Measurements from ENCODE around the gene SNCA.

The SNCA gene

GRCh38 chr4:89836897-89837384, at the start of gene SNCA:
TSS of gene SNCA (minus strand) at chr4:89837161. CDS start at chr4:89835667, 1,494 bp downstream.
- peak within 1 kb of the TSS; percentile 37 to 59 for H3K4me3 ChIP-seq (replicated peaks in 1 of 2; ENCODE audit: low read depth in 2 of 2, low read length in 2 of 2)
- DNase-seq (ENCODE audit: low read depth in 2 of 2): peak; percentile 11 to 55
- TF ChIP-seq, protein P1, sequence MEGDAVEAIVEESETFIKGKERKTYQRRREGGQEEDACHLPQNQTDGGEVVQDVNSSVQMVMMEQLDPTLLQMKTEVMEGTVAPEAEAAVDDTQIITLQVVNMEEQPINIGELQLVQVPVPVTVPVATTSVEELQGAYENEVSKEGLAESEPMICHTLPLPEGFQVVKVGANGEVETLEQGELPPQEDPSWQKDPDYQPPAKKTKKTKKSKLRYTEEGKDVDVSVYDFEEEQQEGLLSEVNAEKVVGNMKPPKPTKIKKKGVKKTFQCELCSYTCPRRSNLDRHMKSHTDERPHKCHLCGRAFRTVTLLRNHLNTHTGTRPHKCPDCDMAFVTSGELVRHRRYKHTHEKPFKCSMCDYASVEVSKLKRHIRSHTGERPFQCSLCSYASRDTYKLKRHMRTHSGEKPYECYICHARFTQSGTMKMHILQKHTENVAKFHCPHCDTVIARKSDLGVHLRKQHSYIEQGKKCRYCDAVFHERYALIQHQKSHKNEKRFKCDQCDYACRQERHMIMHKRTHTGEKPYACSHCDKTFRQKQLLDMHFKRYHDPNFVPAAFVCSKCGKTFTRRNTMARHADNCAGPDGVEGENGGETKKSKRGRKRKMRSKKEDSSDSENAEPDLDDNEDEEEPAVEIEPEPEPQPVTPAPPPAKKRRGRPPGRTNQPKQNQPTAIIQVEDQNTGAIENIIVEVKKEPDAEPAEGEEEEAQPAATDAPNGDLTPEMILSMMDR (IDR thresholded peaks at IDR 0.05; ENCODE audit: low read depth, low read length): no peak

- TF ChIP-seq, protein P1 (IDR thresholded peaks at IDR 0.05; ENCODE audit: low read depth, low read length): no peak
- H3K4me3 ChIP-seq (replicated peaks in 1 of 2; ENCODE audit: low read depth in 2 of 2, low read length in 2 of 2): no peak overlapping the region
- no peak for DNase-seq (ENCODE audit: low read depth in 2 of 2)
These were observed 42.3 kb upstream of the SNCA start for GRCh38 chr4:89879215-89879614.

DNA sequence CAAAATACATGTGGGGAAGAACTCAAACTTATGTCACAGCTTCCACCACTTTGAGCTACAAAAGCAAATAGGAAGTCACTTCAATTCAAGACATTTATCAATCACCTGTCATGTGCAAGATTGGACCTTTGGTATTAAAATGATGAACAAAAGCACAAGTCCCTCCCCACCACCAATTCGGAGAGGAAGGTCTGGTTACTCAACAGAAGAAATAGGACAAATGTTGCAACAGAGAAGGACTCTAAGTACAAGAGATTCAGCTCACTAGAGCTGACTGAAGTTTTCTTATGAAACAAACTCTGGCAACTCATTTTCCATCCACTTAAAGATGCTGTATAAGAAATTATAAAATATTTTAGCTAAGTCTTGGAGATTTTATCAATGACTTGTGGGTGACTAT, 41.6 kb upstream of the SNCA start:
- no peak for DNase-seq (ENCODE audit: low read depth in 2 of 2)
- TF ChIP-seq, protein P1 (IDR thresholded peaks at IDR 0.05; ENCODE audit: low read depth, low read length): no peak
- H3K4me3 ChIP-seq (replicated peaks in 1 of 2; ENCODE audit: low read depth in 2 of 2, low read length in 2 of 2): no peak overlapping the region

DNA sequence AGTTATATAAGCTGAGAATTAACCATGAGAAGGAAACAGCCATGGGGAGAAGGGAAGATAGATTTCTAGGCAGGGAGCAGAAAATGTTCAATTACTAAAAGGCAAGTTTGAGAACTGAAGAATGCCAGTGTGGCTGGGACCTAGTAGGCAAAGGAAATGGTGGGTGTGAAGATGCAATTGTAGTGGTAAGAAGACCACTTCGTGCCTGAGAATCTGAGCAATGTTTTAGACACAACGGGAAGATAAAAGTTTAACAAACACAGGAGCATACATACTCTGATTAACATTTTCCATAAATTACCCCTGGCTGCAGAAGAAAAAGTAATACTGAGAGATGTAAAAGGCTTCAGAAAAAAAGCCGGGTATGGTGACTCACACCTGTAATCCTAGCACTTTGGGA, 39.6 kb upstream of the SNCA start:
- TF ChIP-seq, protein P1 (IDR thresholded peaks at IDR 0.05; ENCODE audit: low read depth, low read length): no peak
- no peak for DNase-seq (ENCODE audit: low read depth in 2 of 2)
- no peak overlapping the region for H3K4me3 ChIP-seq (replicated peaks in 1 of 2; ENCODE audit: low read depth in 2 of 2, low read length in 2 of 2)

- no peak for DNase-seq (ENCODE audit: low read depth in 2 of 2)
- TF ChIP-seq, protein P1 (IDR thresholded peaks at IDR 0.05; ENCODE audit: low read depth, low read length): no peak
- no peak overlapping the region for H3K4me3 ChIP-seq (replicated peaks in 1 of 2; ENCODE audit: low read depth in 2 of 2, low read length in 2 of 2)
These were observed 34.2 kb upstream of the SNCA start for GRCh38 chr4:89871211-89871610.

DNA sequence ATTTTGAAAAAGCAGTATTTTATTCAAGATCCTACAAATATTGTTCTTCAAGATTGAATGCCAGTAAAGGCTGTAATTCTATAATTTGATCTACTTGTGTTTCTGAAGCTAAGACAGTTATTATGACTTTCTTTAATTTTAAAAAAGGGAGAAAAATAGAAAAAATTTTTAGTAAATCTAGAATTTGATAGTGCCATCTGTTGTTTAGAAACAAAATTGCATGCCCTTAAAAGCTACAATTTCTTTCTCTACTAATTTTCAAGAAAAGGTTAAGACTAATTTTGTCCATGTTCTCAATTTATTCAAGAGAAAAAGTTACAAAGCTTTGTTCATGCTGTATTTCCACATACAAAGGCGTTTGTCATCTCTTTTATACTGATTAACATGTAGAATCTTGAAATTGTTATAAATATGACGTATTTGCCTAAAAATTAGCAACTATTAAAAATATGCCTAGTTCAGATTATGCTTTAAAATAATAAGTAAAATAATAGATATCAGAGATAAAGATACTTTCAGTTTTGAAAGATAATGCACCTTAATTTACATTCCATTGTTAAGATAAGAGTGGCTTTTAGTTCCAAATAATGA, 32.1 kb upstream of the SNCA start:
- H3K4me3 ChIP-seq (replicated peaks in 1 of 2; ENCODE audit: low read depth in 2 of 2, low read length in 2 of 2): no peak overlapping the region
- peak; percentile 25 to 33 for DNase-seq (ENCODE audit: low read depth in 2 of 2)
- TF ChIP-seq, protein P1 (IDR thresholded peaks at IDR 0.05; ENCODE audit: low read depth, low read length): peak; percentile 51

- TF ChIP-seq, protein P1 (IDR thresholded peaks at IDR 0.05; ENCODE audit: low read depth, low read length): no peak
- no peak overlapping the region for H3K4me3 ChIP-seq (replicated peaks in 1 of 2; ENCODE audit: low read depth in 2 of 2, low read length in 2 of 2)
- peak in 1 of 2 donors; percentile 13 for DNase-seq (ENCODE audit: low read depth in 2 of 2)
These were observed 31.3 kb upstream of the SNCA start for GRCh38 chr4:89868276-89868675.
